ENCODE data around the gene IL17REL.

IL17REL gene

DNA sequence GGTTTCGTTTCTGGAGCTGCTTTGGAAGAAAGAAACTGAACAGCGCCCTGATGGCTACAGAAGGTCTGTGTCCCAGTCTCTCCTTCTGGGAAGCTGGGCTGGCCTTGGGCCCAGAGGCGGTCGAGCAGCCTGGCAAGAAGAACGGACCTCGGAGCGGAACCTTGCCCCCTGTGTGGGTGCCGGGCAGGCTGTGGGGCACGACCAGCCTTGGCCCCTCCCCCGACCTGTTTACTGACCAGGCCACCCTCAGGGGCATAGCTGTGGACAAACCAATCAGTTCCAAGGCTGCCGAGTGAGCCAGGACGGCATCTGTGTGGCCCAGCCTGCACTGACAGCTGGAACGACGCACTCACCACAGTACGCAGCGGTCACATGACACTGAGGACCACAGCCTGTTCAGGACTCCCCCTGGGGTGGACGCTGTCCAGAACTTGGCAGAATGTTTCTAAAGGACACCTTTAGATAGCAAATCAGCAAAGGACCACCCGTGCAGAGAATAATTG is 44.8 kb downstream of the IL17REL start:
- DNase-seq (ENCODE audit: low read depth in 2 of 2), result peak in 1 of 2 donors; percentile 30

DNA sequence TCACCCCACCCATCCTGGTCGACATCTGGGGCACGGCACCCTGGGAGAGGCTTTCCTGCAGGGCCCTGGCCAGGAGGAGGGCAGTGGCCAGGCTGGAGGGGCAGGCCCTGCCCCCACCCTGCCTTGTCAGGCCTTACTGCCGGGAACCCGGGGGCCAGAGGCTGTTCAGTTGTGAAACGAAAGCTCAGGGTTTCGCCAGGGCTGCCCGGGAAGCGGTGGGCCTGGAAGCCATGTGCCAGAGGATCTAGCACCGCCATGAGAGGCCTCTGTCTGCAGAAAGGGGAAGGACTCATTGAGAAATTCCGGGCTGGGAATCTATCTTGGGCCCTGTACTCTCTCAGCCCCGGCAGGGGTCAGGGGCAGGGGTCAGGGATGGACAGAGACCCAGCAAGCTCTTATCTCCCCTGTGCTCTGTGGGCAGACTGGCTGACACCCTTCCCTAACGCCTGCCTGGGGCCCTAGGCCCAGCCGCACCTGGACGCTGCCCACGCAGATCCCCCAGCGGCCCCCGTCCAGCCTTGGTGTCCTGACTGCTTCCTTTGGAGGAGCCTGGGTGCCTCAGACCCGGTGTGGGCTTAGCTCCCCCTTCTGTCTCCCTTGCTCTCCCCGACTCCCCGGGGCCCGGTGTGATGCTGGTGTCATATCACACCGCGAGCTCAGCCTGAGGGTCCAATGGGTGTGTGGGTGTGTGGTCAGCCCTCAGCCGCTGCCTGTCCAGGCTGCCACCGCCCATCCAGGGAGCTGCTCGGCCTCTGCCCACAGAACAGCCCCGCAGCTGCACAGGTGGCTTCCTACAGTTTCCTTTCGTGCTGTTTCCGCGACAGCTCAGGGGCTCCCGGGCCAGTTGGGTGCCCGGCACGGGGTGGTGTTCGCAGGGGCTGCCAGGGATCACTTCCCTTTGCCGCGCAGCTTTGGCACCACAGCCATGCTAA is 45.5 kb downstream of the IL17REL start:
- peak in 1 of 2 donors; percentile 16 for DNase-seq (ENCODE audit: low read depth in 2 of 2)

DNA sequence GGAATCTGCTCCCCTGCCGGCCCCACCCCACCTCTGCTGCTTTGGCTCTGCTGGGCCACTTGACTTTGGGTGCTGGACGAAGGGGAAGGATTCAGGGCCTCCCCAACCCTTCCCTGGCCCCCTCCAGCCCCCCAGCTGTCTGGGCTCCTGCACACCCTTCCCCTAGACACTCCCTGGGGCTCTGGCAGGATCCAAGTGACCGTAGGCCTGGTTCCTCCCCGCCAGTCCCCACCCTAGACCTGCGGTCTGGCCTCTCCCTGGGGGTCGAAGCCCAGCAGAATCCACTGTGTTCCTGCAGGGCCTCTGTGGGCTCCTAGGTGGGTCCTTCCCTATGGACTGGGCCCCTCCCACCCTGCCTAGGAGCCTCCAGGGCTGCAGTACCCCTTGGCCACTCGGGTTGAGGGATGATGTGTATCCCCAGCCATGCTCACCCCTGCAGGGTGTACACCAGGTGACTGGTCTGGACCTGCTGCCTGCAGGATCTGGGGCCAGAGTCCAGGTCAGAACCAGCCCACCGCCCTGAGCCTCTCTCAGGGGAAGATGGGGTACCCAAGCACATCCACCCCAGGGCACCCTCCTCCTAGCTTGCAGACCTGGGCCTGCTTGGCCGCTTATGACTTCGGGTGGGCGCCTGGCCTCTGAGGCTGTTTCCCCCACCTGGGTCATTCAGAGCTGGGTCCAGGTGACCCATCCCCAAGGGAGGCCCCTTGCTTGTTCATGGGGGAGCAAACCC is 46.4 kb downstream of the IL17REL start:
- peak in 1 of 2 donors; percentile 31 for DNase-seq (ENCODE audit: low read depth in 2 of 2)

GRCh38 chr22:49965091-49966040 is 47.2 kb downstream of the IL17REL start:
- peak in 1 of 2 donors; percentile 15 for DNase-seq (ENCODE audit: low read depth in 2 of 2)

DNA sequence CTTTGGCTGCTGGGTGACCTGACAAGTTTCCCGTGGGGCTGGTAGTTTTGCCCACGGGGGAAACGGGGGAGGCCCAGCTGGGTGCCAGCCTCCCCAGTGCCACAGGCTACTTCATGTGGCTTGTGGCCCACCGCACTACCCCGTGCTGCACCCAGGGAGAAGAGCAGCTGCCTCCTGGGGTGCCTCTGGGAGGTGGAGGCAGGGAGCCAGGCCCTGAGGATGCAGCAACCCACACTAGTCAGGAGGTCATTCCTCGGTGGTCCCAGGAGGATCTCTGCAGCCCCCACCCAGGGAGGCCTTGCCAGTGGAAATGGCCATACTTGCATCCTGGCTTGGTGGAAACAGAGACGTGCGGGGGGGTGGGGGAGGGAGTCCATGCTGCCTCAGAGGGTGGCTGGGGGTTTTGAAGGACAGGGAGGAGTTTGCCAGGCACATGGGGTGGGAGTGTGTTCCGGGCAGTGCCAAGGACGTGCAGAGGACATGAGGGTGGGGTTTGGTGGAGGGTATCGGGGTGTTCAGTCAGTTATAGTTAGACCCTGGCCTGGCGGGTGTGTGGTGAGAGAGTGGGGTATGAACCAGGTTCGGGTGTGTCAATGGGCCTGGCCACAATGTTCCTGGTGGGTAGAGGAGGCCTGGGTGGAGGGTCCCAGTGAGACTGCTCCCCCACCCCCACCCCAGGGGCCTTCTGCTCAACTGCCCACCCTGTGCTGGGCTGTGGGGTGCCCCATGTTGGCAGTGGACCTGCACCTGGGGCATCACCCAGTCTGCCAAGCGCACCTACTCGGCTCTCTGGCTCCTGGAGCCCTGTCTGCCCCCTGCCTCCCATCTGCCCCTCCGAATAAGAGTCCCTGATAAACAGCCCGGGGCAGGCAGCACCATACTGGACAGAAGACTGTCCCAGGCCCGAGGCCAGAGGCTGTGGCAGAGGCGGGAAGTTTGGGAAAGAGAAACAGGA is 48.2 kb downstream of the IL17REL start:
- DNase-seq (ENCODE audit: low read depth in 2 of 2), result peak in 1 of 2 donors; percentile 18

- no peak for DNase-seq (ENCODE audit: low read depth in 2 of 2)
Measured at GRCh38 chr22:49963647-49964026, 48.9 kb downstream of the IL17REL start.

DNA sequence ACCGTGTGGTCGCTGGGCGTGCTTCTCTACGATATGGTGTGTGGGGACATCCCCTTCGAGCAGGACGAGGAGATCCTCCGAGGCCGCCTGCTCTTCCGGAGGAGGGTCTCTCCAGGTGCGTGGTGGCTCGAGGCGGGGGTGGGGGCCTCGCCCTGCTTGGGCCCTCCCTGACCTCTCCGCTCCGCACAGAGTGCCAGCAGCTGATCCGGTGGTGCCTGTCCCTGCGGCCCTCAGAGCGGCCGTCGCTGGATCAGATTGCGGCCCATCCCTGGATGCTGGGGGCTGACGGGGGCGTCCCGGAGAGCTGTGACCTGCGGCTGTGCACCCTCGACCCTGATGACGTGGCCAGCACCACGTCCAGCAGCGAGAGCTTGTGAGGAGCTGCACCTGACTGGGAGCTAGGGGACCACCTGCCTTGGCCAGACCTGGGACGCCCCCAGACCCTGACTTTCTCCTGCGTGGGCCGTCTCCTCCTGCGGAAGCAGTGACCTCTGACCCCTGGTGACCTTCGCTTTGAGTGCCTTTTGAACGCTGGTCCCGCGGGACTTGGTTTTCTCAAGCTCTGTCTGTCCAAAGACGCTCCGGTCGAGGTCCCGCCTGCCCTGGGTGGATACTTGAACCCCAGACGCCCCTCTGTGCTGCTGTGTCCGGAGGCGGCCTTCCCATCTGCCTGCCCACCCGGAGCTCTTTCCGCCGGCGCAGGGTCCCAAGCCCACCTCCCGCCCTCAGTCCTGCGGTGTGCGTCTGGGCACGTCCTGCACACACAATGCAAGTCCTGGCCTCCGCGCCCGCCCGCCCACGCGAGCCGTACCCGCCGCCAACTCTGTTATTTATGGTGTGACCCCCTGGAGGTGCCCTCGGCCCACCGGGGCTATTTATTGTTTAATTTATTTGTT is 49.6 kb downstream of the IL17REL start:
- DNase-seq (ENCODE audit: low read depth in 2 of 2), result peak in 1 of 2 donors; percentile 23

- peak; percentile 81 to 89 for DNase-seq (ENCODE audit: low read depth in 2 of 2)
Measured at GRCh38 chr22:49962012-49962750, 50.4 kb downstream of the IL17REL start.

- no peak for DNase-seq (ENCODE audit: low read depth in 2 of 2)
Measured at GRCh38 chr22:49961601-49962011, 51.0 kb downstream of the IL17REL start.

DNA sequence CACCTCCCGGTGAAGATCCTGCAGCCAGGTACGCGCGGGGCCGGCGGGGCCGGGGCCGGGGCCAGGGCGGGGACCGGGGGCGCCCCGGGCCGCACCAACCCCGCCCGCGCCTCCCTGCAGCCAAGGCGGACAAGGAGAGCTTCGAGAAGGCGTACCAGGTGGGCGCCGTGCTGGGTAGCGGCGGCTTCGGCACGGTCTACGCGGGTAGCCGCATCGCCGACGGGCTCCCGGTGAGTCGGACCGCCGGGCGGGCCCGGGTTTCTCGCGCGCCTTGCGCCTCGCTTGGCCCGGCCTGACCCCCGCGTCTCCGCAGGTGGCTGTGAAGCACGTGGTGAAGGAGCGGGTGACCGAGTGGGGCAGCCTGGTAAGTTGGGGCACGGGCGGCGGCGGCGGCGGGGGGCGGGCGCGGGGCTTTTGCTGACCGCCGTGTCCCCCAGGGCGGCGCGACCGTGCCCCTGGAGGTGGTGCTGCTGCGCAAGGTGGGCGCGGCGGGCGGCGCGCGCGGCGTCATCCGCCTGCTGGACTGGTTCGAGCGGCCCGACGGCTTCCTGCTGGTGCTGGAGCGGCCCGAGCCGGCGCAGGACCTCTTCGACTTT is 51.5 kb downstream of the IL17REL start:
- DNase-seq (ENCODE audit: low read depth in 2 of 2), result no peak

DNA sequence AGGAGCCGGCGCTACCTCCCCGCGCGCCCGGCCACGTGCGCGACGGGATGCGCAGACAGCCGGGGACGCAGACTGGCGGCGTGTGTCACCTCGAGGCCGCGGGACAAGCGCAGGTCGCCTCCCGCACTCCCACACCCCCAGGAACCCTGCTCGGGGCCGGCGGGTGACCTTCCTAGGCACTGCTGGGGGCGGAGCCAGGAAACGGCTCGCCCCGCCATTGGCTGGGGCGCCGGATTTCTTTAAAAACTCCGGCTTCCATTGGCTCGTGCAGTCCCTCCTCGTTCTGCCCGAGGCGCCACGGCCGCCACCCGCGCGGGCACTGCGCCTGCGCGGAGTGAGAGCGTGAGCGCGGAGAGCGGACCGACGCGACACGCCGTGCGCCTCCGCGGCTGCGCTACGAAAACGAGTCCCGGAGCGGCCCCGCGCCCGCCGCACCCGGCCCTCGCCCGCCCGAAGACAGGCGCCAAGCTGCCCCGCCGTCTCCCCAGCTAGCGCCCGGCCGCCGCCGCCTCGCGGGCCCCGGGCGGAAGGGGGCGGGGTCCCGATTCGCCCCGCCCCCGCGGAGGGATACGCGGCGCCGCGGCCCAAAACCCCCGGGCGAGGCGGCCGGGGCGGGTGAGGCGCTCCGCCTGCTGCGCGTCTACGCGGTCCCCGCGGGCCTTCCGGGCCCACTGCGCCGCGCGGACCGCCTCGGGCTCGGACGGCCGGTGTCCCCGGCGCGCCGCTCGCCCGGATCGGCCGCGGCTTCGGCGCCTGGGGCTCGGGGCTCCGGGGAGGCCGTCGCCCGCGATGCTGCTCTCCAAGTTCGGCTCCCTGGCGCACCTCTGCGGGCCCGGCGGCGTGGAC is 52.2 kb downstream of the IL17REL start, which contains the start of gene PIM3:
TSS of gene PIM3 (plus strand) at position 614 of the 846 bp plus-strand sequence. CDS start at position 790, 176 bp downstream.
- peak; percentile 89 for DNase-seq (ENCODE audit: low read depth in 2 of 2)

GRCh38 chr22:49959782-49960158 is 52.8 kb downstream of the IL17REL start:
- DNase-seq (ENCODE audit: low read depth in 2 of 2), result peak in 1 of 2 donors; percentile 27

DNA sequence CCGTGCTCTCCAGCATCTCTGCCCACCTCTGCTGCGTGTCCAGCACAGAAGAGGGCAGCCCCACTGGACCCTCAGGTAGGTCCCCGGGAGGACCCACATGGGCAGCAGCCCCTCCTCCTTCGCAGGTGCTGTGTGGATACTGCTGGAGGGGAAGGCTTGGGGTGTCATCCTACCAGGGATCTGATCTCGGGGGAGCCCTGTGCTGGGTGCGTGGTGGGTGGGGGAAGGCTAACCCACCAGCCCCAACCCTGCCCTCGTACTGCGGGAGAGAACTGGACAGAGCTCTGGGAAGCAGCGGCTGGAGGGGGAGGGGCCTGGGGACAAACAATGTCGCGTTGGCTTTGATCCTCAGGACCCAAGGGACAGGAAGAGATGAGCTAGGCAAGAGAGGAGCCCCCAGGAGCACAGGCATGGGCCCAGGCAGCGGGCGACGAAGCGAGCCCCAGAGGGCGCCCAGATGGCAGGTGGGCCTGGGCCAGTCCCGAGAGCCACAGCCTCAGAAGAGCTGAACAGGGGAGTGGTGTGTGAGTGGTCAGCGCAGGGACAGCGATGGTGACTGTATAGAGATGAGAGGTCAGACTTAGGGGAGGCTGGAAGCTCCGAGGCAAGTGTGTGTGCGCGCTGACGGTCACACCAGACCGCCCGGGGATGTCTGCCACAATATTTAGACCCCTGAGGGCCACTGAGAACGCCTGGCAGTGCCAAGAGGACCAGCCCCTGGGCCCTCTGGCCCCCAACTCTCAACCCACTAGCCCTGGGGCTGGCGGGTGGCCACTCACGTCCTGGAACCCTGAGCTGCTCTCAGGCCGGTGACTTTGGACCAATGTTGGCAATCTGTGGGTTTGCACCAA is 53.4 kb downstream of the IL17REL start:
- no peak for DNase-seq (ENCODE audit: low read depth in 2 of 2)

DNA sequence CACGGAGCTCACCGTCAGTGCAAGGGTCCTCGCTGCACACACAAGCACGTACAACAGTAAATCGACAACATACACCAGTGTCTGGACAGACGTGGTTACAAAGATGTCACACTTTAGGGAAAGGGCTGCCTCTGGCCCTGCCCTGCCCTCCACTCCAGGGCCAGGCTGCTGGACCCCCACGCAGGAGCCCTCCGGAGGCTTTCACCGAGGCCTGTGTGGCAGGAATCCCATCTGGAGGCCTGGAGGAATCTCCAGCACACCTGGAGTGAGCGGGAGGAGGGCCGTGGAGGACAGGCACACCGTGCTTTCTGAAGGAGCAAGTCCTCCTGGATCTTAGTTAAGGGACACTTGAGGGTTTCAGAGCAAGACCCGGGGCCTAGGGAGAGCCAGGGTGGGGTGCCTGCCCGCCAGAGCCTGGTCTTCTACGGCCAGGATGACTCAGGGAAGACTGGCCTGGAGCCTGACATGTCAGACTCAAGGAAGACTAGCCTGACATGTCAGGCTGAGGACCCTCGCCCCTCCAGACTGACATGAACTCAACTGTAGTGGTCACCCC is 54.1 kb downstream of the IL17REL start:
- DNase-seq (ENCODE audit: low read depth in 2 of 2), result no peak

DNA sequence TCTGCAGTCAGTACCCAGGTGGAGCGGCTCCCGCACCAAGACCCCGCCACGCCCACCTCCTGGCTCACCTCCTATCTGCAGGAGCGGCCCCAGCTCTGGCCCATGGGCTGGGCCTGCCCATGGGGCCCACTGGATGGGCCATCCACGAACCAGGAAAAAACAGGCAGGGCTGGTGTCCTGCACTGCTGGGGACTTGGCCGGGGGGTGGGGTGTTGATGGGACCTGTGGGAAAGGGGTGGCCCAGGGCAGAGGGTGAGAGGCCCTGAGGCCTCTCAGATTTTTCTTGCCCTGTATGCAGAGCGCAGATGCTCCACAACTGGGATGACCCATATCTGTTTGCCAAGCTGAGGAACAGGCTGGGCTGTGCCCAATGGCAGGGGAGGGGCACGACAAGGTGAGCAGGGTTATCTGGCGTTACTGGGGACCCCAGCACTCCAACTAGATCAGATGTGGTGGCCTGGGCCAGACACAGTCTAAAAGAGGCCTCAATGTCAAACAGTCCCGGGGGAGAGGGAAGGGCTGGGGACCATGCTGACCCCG is 54.7 kb downstream of the IL17REL start:
- no peak for DNase-seq (ENCODE audit: low read depth in 2 of 2)
